WTC11 (cell line): ENCODE results near the gene ITGB4.

Experiments used
- CTCF ChIP-seq: fragments of 200-600 bp; IDR thresholded peaks from 2 replicates; pipeline ENCODE4 v1.8.0; 2022; ENCODE audit warnings: antibody characterized with exemption
- E2F4 ChIP-seq: sonication (generic); formaldehyde crosslinking; IDR thresholded peaks from 2 replicates; pipeline ENCODE4 v1.8.1; 2022; ENCODE audit warnings: low read depth, mild to moderate bottlenecking, moderate library complexity, missing genetic modification reagents, borderline replicate concordance
- ELF4 ChIP-seq: sonication (generic); formaldehyde crosslinking; IDR thresholded peaks from 2 replicates; pipeline ENCODE4 v1.8.1; 2022; ENCODE audit warnings: low read depth, mild to moderate bottlenecking, moderate library complexity, missing genetic modification reagents
- ESRRA ChIP-seq: sonication (generic); formaldehyde crosslinking; IDR thresholded peaks from 2 replicates; pipeline ENCODE4 v1.8.1; 2022; ENCODE audit warnings: mild to moderate bottlenecking, missing genetic modification reagents, borderline replicate concordance
- FOXK1 ChIP-seq: sonication (generic); formaldehyde crosslinking; IDR thresholded peaks from 2 replicates; pipeline ENCODE4 v1.8.0; 2022; ENCODE audit warnings: mild to moderate bottlenecking, moderate library complexity, missing genetic modification reagents
- NR2C2 ChIP-seq: sonication (generic); formaldehyde crosslinking; IDR thresholded peaks from 2 replicates; pipeline ENCODE4 v1.8.0; 2022; ENCODE audit warnings: mild to moderate bottlenecking, missing genetic modification reagents
- OVOL2 ChIP-seq: fragments of 250-450 bp; sonication (Bioruptor Pico); IDR thresholded peaks from 2 replicates; pipeline ENCODE4 v1.9.0; 2021; ENCODE audit warnings: mild to moderate bottlenecking, borderline replicate concordance
- SP1 ChIP-seq: sonication (generic); formaldehyde crosslinking; conservative IDR thresholded peaks from 2 replicates; pipeline ENCODE4 v1.8.1; 2022; ENCODE audit warnings: missing genetic modification reagents
- TCF7 ChIP-seq: sonication (generic); formaldehyde crosslinking; IDR thresholded peaks from 2 replicates; pipeline ENCODE4 v1.8.0; 2022; ENCODE audit warnings: mild to moderate bottlenecking, low read depth, missing genetic modification reagents, moderate library complexity
- TEAD4 ChIP-seq: sonication (generic); formaldehyde crosslinking; IDR thresholded peaks from 2 replicates; pipeline ENCODE4 v1.8.0; 2022; ENCODE audit warnings: mild to moderate bottlenecking, missing genetic modification reagents
- TP53 ChIP-seq: sonication (generic); formaldehyde crosslinking; IDR thresholded peaks from 2 replicates; pipeline ENCODE4 v1.8.1; 2023; ENCODE audit warnings: mild to moderate bottlenecking, missing genetic modification reagents
- ZNF121 ChIP-seq: sonication (generic); formaldehyde crosslinking; IDR thresholded peaks from 2 replicates; pipeline ENCODE4 v1.8.0; 2023; ENCODE audit warnings: missing genetic modification reagents
- ZNF138 ChIP-seq: sonication (generic); formaldehyde crosslinking; conservative IDR thresholded peaks from 2 replicates; pipeline ENCODE4 v1.8.1; 2022; ENCODE audit warnings: mild to moderate bottlenecking, moderate library complexity, missing genetic modification reagents
- ZNF423 ChIP-seq: fragments of 250-450 bp; sonication (Bioruptor Pico); IDR thresholded peaks from 2 replicates; pipeline ENCODE4 v2.1.2; 2022; ENCODE audit warnings: mild to moderate bottlenecking, moderate library complexity

- TF ChIP-seq SP1 (CRISPR knock-in tag) (no peak), CTCF (no peak), NR2C2 (CRISPR knock-in tag) (no peak), TCF7 (CRISPR knock-in tag) (no peak), TEAD4 (CRISPR knock-in tag) (no peak), ZNF423 (CRISPR knock-in tag) (no peak), E2F4 (CRISPR knock-in tag) (no peak), ZNF138 (no peak), ESRRA (no peak), OVOL2 (CRISPR knock-in tag) (no peak), FOXK1 (CRISPR knock-in tag) (no peak), TP53 (no peak), ZNF121 (no peak), ELF4 (CRISPR knock-in tag) (no peak)
Observed at GRCh38 chr17:75755205-75755901, 34.1 kb downstream of the ITGB4 start.
